Nephron progenitor cell (in vitro differentiated cells): ENCODE measurements around the gene CCDC81.
"Not testable (repeated sequence)": the region's sequence is repeated elsewhere in the genome, so short reads cannot be mapped to it uniquely, and the experiment has no call there.

Experiments used
- DNase-seq: peaks from one replicate; pipeline ENCODE4 v3.0.0; 2021
- H3K27ac Mint-ChIP-seq: 2 replicates; pipeline ENCODE4 v1.8.0; 2021; ENCODE audit warnings: mild to moderate bottlenecking, moderate library complexity, mixed read lengths
- H3K27me3 Mint-ChIP-seq: 2 replicates; pipeline ENCODE4 v1.8.0; 2021; ENCODE audit warnings: mild to moderate bottlenecking, low read depth, mixed read lengths; ENCODE audit not compliant: poor library complexity
- H3K36me3 Mint-ChIP-seq: 2 replicates; pipeline ENCODE4 v1.8.0; 2021; ENCODE audit warnings: low read depth, mixed read lengths
- H3K4me1 Mint-ChIP-seq: 2 replicates; pipeline ENCODE4 v1.8.0; 2021; ENCODE audit warnings: mixed read lengths
- H3K4me3 Mint-ChIP-seq: 2 replicates; pipeline ENCODE4 v1.8.0; 2021; ENCODE audit warnings: mild to moderate bottlenecking, moderate library complexity, mixed read lengths
- H3K9me3 Mint-ChIP-seq: 2 replicates; pipeline ENCODE4 v1.8.0; 2021; ENCODE audit warnings: mild to moderate bottlenecking, moderate library complexity, mixed read lengths
- TF ChIP-seq, protein P1 (sequence below): fragments of 200-600 bp; sonication (generic); IDR thresholded peaks from 2 replicates; pipeline ENCODE4 v1.5.0; 2021; ENCODE audit warnings: antibody characterized with exemption

Gene CCDC81

DNA sequence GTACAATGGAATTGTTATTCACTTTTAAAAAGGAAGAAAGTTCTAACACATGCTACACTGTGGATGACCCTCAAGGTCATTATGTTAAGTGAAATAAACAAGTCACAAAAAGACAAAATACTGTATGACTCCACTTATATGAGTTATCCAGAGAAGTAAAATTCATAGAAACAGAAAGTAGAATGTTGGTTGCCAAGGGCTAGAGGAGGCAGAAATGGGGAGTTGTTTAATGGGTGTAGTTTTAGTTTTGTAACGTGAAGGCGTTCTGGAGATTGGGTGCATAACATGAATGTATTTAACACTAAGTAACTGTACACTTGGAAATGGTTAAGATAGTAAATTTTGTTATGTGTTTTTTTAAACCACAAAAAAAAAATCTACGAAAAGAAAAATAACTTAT lies 43.8 kb downstream of the CCDC81 start:
- Mint-ChIP-seq H3K36me3 (no peaks in the 10 kb centered on the region), H3K4me3 (no peak overlapping the region), H3K27ac (no peak overlapping the region), H3K9me3 (no peaks in the 10 kb centered on the region), H3K27me3 (no peaks in the 10 kb centered on the region), H3K4me1 (peaks cover 4% of the 10 kb centered on the region)
- DNase-seq, result no peak
- TF ChIP-seq, protein P1, sequence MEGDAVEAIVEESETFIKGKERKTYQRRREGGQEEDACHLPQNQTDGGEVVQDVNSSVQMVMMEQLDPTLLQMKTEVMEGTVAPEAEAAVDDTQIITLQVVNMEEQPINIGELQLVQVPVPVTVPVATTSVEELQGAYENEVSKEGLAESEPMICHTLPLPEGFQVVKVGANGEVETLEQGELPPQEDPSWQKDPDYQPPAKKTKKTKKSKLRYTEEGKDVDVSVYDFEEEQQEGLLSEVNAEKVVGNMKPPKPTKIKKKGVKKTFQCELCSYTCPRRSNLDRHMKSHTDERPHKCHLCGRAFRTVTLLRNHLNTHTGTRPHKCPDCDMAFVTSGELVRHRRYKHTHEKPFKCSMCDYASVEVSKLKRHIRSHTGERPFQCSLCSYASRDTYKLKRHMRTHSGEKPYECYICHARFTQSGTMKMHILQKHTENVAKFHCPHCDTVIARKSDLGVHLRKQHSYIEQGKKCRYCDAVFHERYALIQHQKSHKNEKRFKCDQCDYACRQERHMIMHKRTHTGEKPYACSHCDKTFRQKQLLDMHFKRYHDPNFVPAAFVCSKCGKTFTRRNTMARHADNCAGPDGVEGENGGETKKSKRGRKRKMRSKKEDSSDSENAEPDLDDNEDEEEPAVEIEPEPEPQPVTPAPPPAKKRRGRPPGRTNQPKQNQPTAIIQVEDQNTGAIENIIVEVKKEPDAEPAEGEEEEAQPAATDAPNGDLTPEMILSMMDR, result no peak

DNA sequence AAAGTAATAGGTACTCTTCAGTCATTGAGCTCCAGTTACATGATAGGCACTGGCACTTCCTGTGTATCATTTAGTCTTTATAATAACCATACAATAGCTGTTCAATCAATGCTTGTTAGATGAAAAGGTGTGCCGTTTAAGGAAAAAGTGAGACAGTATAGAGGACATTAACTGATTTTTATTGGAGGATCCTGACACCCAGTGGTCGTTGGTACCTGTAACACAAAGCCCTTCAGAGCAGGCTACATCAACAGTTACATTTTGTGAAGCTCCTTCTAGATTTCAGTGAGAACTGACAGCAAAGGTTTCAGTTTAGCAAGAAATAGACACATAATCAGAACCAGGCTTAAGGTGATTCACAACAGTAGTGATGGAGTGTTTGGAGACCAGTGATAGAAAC lies 44.2 kb downstream of the CCDC81 start:
- H3K27me3 Mint-ChIP-seq, result no peaks in the 10 kb centered on the region
- DNase-seq, result no peak
- H3K9me3 Mint-ChIP-seq, result no peaks in the 10 kb centered on the region
- H3K27ac Mint-ChIP-seq, result no peak overlapping the region
- H3K4me1 Mint-ChIP-seq, result peaks cover 5% of the 10 kb centered on the region
- TF ChIP-seq, protein P1, result no peak
- H3K36me3 Mint-ChIP-seq, result no peaks in the 10 kb centered on the region
- no peak overlapping the region for H3K4me3 Mint-ChIP-seq

- peaks cover 12% of the 10 kb centered on the region for H3K9me3 Mint-ChIP-seq
- DNase-seq, result no peak
- H3K4me1 Mint-ChIP-seq, result peaks cover 5% of the 10 kb centered on the region
- H3K36me3 Mint-ChIP-seq, result peaks cover 12% of the 10 kb centered on the region
- no peaks in the 10 kb centered on the region for H3K27me3 Mint-ChIP-seq
- no peak overlapping the region for H3K27ac Mint-ChIP-seq
- no peak overlapping the region for H3K4me3 Mint-ChIP-seq
- TF ChIP-seq, protein P1, result no peak
Measured at GRCh38 chr11:86421946-86422345, 47.3 kb downstream of the CCDC81 start.

- TF ChIP-seq, protein P1, result no peak
- Mint-ChIP-seq H3K27me3 (no peaks in the 10 kb centered on the region), H3K27ac (no peak overlapping the region), H3K9me3 (peaks cover 16% of the 10 kb centered on the region), H3K4me3 (no peak overlapping the region), H3K36me3 (peaks cover 16% of the 10 kb centered on the region), H3K4me1 (peaks cover 5% of the 10 kb centered on the region)
- no peak for DNase-seq
Measured at GRCh38 chr11:86422371-86422770, 47.7 kb downstream of the CCDC81 start.

DNA sequence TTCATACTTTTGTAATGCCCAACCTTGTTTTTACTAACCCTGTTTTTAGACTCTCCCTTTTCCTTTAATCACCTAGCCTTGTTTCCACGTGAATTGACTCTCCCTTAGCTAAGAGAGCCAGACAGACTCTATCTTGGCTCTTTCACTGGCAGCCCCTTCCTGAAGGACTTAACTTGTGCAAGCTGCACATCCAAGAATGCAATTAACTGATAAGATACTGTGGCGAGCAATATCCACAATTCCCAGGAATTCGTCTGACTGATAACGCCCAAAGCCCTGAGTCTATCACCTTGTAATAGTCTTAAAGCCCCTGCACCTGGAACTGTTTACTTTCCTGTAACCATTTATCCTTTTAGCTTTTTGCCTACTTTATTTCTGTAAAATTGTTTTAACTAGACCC lies 48.8 kb downstream of the CCDC81 start:
- DNase-seq, H3K27me3 Mint-ChIP-seq, H3K4me1 Mint-ChIP-seq, H3K4me3 Mint-ChIP-seq: not testable (repeated sequence)
- Mint-ChIP-seq H3K36me3 (peaks cover 23% of the 10 kb centered on the region), H3K9me3 (peaks cover 27% of the 10 kb centered on the region), H3K27ac (peak overlapping the region; percentile 20)

GRCh38 chr11:86427441-86427840 lies 52.8 kb downstream of the CCDC81 start:
- H3K4me3 Mint-ChIP-seq, result no peak overlapping the region
- TF ChIP-seq, protein P1, result no peak
- H3K9me3 Mint-ChIP-seq, result peaks cover 63% of the 10 kb centered on the region
- no peak overlapping the region for H3K27ac Mint-ChIP-seq
- H3K36me3 Mint-ChIP-seq, result peaks cover 60% of the 10 kb centered on the region
- no peaks in the 10 kb centered on the region for H3K27me3 Mint-ChIP-seq
- DNase-seq, result no peak
- H3K4me1 Mint-ChIP-seq, result peaks cover 13% of the 10 kb centered on the region
